SK-N-SH treated with all-trans-retinoic acid at 6 μM for 48 hours (cell line): ENCODE results near the gene PLCB1.

Experiments
- ATAC-seq: fragments of 200-7000 bp; cut with Tn5 transposase; 3 replicates; pipeline ENCODE4 v1.9.1; 2020; ENCODE audit warnings: mild to moderate bottlenecking, moderate library complexity
- ARNTL ChIP-seq: fragments of 450-650 bp; formaldehyde crosslinking; IDR thresholded peaks from 2 replicates; pipeline ENCODE4 v1.5.0; 2020; ENCODE audit warnings: low read depth, mild to moderate bottlenecking, moderate library complexity, borderline replicate concordance
- CSDC2 ChIP-seq: fragments of 250-450 bp; sonication (Bioruptor Pico); IDR thresholded peaks from 2 replicates; pipeline ENCODE4 v1.5.0; 2020; ENCODE audit warnings: mild to moderate bottlenecking, moderate library complexity
- ESRRG ChIP-seq: fragments of 250-450 bp; sonication (Bioruptor Pico); IDR thresholded peaks from 2 replicates; pipeline ENCODE4 v1.6.1; 2021; ENCODE audit warnings: mild to moderate bottlenecking
- GLIS3 ChIP-seq: fragments of 250-450 bp; sonication (Bioruptor Pico); IDR thresholded peaks from 2 replicates; pipeline ENCODE4 v1.5.0; 2020; ENCODE audit warnings: mild to moderate bottlenecking, moderate library complexity
- OSR1 ChIP-seq: fragments of 250-450 bp; sonication (Bioruptor Pico); IDR thresholded peaks from 2 replicates; pipeline ENCODE4 v1.8.0; 2022; ENCODE audit warnings: moderate library complexity, mild to moderate bottlenecking, inconsistent platforms
- RARB ChIP-seq: fragments of 250-450 bp; sonication (Bioruptor Pico); IDR thresholded peaks from 2 replicates; pipeline ENCODE4 v1.8.0; 2021; ENCODE audit warnings: mild to moderate bottlenecking, moderate library complexity
- SNAI2 ChIP-seq: fragments of 250-450 bp; sonication (Bioruptor Pico); IDR thresholded peaks from 2 replicates; pipeline ENCODE4 v1.5.0; 2020; ENCODE audit warnings: mild to moderate bottlenecking, moderate library complexity
- TCF4 ChIP-seq: fragments of 250-450 bp; sonication (Bioruptor Pico); IDR thresholded peaks from 2 replicates; pipeline ENCODE4 v1.8.0; 2021; ENCODE audit warnings: mild to moderate bottlenecking, moderate library complexity, borderline replicate concordance
- TOX ChIP-seq: fragments of 250-450 bp; sonication (Bioruptor Pico); IDR thresholded peaks from 2 replicates; pipeline ENCODE4 v1.8.0; 2021; ENCODE audit warnings: mild to moderate bottlenecking, moderate library complexity, borderline replicate concordance
- ZC3H10 ChIP-seq: fragments of 250-450 bp; sonication (Bioruptor Pico); IDR thresholded peaks from 2 replicates; pipeline ENCODE4 v1.5.1; 2021; ENCODE audit warnings: mild to moderate bottlenecking, moderate library complexity
- ZFP3 ChIP-seq: fragments of 250-450 bp; sonication (Bioruptor Pico); IDR thresholded peaks from 2 replicates; pipeline ENCODE4 v1.5.0; 2020; ENCODE audit warnings: mild to moderate bottlenecking, moderate library complexity
- ZFP30 ChIP-seq: fragments of 450-650 bp; formaldehyde crosslinking; IDR thresholded peaks from 2 replicates; pipeline ENCODE4 v1.5.0; 2022; ENCODE audit warnings: mild to moderate bottlenecking, moderate library complexity
- ZNF565 ChIP-seq: fragments of 450-650 bp; formaldehyde crosslinking; conservative IDR thresholded peaks from 2 replicates; pipeline ENCODE4 v1.5.0; 2020; ENCODE audit warnings: low read depth, mild to moderate bottlenecking, moderate library complexity
- ZNF70 ChIP-seq: fragments of 450-650 bp; formaldehyde crosslinking; IDR thresholded peaks from 2 replicates; pipeline ENCODE4 v1.5.0; 2020; ENCODE audit warnings: mild to moderate bottlenecking, moderate library complexity
- TF ChIP-seq, protein P1 (sequence below): fragments of 250-450 bp; sonication (Bioruptor Pico); IDR thresholded peaks from 2 replicates; pipeline ENCODE4 v1.8.0; 2020; ENCODE audit warnings: mild to moderate bottlenecking, moderate library complexity, borderline replicate concordance
- TF ChIP-seq, protein P2 (sequence below): fragments of 250-450 bp; sonication (Bioruptor Pico); IDR thresholded peaks from 2 replicates; pipeline ENCODE4 v1.5.1; 2021; ENCODE audit warnings: mild to moderate bottlenecking, moderate library complexity
- TF ChIP-seq, protein P3 (sequence below): fragments of 250-450 bp; sonication (Bioruptor Pico); IDR thresholded peaks from 2 replicates; pipeline ENCODE4 v1.5.0; 2020; ENCODE audit warnings: mild to moderate bottlenecking, moderate library complexity

PLCB1 gene

DNA sequence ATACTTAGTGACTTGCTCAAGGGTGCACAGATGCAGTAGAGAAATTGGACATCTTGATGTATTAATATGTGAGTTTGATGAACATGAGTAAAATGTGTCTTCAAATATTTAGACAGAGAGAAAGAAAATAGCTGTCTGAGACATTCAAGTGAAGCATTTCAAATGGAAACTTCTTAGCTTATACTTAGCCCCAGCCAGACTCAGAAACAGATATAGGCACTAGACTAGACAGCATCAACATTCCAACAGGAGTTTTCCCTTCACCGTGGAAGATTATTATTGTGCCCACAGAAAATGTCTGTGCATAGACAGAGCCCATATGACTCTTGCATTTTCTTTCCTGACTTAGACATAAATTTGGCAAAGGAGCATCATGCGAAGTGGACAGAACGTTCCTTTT is 443.0 kb downstream of the PLCB1 start (continued):
- TF ChIP-seq, protein P1, sequence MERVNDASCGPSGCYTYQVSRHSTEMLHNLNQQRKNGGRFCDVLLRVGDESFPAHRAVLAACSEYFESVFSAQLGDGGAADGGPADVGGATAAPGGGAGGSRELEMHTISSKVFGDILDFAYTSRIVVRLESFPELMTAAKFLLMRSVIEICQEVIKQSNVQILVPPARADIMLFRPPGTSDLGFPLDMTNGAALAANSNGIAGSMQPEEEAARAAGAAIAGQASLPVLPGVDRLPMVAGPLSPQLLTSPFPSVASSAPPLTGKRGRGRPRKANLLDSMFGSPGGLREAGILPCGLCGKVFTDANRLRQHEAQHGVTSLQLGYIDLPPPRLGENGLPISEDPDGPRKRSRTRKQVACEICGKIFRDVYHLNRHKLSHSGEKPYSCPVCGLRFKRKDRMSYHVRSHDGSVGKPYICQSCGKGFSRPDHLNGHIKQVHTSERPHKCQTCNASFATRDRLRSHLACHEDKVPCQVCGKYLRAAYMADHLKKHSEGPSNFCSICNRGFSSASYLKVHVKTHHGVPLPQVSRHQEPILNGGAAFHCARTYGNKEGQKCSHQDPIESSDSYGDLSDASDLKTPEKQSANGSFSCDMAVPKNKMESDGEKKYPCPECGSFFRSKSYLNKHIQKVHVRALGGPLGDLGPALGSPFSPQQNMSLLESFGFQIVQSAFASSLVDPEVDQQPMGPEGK, result no peak
- TF ChIP-seq ZFP3, result no peak
- TF ChIP-seq ESRRG (CRISPR knock-in tag), result no peak
- no peak for TF ChIP-seq GLIS3
- no peak for TF ChIP-seq ZNF70 (CRISPR knock-in tag)

DNA sequence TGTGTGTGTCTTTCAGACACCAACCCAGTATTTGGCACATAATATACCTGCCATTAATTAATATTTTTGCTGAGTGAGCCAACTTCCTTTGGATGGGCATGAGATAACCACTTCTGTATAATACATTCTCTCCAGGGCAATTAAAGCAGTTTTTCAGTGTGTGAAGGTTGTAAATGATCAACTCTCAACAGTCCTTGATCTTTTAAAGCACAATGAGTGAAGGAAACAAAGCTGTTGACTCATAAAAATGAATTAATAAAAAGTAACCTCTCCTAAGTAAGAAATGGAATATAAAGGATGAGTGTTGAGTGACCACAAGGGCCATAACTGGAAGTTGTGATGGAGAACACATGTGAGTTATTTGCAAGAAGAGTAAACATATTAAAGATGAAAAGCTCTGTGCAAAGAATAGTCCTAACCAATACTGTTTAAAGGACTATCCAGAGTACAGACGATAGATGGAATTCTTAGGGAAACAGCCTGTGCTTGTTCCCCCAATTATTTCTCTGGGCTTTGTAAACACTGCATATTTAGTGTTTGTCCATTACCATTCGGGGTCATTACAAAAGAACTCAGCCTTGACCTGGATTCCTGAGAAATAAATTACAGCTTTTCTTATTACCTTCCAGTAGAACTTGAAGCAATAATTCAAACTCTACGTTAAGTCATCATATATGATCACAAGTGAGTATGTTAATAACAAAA is 446.2 kb downstream of the PLCB1 start:
- no peak for TF ChIP-seq ZFP30
- TF ChIP-seq, protein P2, sequence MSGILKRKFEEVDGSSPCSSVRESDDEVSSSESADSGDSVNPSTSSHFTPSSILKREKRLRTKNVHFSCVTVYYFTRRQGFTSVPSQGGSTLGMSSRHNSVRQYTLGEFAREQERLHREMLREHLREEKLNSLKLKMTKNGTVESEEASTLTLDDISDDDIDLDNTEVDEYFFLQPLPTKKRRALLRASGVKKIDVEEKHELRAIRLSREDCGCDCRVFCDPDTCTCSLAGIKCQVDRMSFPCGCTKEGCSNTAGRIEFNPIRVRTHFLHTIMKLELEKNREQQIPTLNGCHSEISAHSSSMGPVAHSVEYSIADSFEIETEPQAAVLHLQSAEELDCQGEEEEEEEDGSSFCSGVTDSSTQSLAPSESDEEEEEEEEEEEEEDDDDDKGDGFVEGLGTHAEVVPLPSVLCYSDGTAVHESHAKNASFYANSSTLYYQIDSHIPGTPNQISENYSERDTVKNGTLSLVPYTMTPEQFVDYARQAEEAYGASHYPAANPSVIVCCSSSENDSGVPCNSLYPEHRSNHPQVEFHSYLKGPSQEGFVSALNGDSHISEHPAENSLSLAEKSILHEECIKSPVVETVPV (CRISPR knock-in tag), result no peak
- no peak for TF ChIP-seq GLIS3
- TF ChIP-seq OSR1 (CRISPR knock-in tag), result no peak
- TF ChIP-seq CSDC2, result no peak
- TF ChIP-seq, protein P1, result no peak
- TF ChIP-seq RARB (CRISPR knock-in tag), result no peak
- TF ChIP-seq, protein P3, sequence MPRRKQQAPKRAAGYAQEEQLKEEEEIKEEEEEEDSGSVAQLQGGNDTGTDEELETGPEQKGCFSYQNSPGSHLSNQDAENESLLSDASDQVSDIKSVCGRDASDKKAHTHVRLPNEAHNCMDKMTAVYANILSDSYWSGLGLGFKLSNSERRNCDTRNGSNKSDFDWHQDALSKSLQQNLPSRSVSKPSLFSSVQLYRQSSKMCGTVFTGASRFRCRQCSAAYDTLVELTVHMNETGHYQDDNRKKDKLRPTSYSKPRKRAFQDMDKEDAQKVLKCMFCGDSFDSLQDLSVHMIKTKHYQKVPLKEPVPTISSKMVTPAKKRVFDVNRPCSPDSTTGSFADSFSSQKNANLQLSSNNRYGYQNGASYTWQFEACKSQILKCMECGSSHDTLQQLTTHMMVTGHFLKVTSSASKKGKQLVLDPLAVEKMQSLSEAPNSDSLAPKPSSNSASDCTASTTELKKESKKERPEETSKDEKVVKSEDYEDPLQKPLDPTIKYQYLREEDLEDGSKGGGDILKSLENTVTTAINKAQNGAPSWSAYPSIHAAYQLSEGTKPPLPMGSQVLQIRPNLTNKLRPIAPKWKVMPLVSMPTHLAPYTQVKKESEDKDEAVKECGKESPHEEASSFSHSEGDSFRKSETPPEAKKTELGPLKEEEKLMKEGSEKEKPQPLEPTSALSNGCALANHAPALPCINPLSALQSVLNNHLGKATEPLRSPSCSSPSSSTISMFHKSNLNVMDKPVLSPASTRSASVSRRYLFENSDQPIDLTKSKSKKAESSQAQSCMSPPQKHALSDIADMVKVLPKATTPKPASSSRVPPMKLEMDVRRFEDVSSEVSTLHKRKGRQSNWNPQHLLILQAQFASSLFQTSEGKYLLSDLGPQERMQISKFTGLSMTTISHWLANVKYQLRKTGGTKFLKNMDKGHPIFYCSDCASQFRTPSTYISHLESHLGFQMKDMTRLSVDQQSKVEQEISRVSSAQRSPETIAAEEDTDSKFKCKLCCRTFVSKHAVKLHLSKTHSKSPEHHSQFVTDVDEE, result no peak
- TF ChIP-seq ESRRG (CRISPR knock-in tag), result no peak
- no peak for TF ChIP-seq ARNTL (CRISPR knock-in tag)
- no peak for TF ChIP-seq TCF4 (CRISPR knock-in tag)
- no peak for TF ChIP-seq TOX (CRISPR knock-in tag)
- no peak for ATAC-seq

DNA sequence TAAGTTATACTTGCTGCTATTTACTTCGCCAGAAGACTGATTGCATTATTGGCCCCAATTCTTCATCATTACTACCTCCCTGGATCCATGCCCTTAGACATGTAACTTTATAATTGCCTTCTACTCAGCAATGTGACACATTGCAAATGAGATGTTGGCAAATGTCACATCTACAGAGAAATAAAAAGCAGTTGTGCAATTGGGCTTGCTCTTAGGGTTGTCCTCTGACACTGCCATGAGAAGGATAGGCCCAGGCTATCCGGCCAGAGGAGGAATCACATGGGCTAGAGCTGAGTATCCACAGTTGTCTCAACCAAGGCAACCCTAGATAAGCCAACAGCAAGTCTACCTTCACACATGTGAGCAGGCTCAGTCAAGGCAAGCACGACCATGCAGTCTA is 447.0 kb downstream of the PLCB1 start:
- ATAC-seq, result no peak

DNA sequence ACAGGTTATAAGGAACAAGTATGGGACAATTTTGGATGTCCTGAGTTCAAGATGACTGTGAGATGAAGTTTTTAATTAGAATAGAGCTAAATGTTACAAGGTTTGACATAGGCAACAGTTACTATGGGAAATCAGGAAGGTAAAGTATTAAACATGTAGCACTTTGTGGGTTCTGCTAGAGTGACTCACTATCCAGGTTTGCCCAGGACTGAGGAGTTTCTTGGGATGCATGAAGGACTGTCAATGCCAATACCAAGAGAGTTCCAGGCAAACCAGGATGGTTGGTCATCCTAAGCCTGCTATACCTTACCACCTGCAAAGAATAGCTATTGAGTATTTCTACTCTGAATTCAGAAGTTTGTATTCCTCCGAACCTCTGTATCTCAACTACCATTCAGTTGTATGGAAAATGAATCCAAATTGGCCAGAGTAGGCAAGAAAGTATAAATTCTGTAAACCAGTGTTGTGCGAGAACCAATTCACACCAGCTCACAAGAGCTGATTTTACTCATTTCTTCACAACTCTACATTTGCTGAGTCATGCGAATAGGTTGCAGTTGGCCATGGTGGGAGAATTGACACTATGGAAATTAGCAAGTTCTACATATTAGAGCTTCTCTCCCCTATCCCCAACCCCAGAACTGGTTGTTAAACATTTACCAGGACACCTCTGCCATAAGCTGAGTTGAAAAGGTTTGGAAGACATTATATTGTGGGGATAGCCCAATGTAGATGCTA is 449.5 kb downstream of the PLCB1 start:
- TF ChIP-seq ZNF565 (CRISPR knock-in tag), result no peak
- TF ChIP-seq OSR1 (CRISPR knock-in tag), result no peak
- no peak for TF ChIP-seq RARB (CRISPR knock-in tag)
- TF ChIP-seq ARNTL (CRISPR knock-in tag), result no peak
- TF ChIP-seq, protein P3, result no peak
- no peak for TF ChIP-seq SNAI2 (CRISPR knock-in tag)
- TF ChIP-seq ZC3H10 (CRISPR knock-in tag), result no peak
- TF ChIP-seq TCF4 (CRISPR knock-in tag), result no peak

More for the DNA sequence above, 447.0 kb downstream of the PLCB1 start:
- TF ChIP-seq, protein P2 (CRISPR knock-in tag), result no peak

More for the DNA sequence above, 449.5 kb downstream of the PLCB1 start:
- no peak for ATAC-seq
